Kidney (tissue), 14 donors: Measurements from ENCODE around the gene NEK9. TPM values are rescaled to one million over a fixed set of nuclear protein-coding genes. Genes with fewer than 3 reads are reported as not detected.

Experiments
- DNase-seq, 5 donors: peaks; one replicate each; pipeline ENCODE4 v3.0.0-alpha.2; 2013 to 2020
- FAIRE-seq: peaks from 2 replicates; lab custom pipeline; 2012; peaks lifted over from hg19 to GRCh38; lab: Jason Lieb, UNC
- H3K27ac ChIP-seq, 2 donors: one replicate each; pipeline ENCODE4 v1.7.0; 2013; ENCODE audit warnings: low read depth in 2 of 2, low read length in 2 of 2, inconsistent platforms in 1 of 2
- H3K27me3 ChIP-seq: one replicate; pipeline ENCODE4 v1.7.1; 2013; ENCODE audit warnings: low read length, inconsistent platforms; ENCODE audit not compliant: control insufficient read depth, insufficient read depth
- H3K36me3 ChIP-seq, 3 donors: one replicate each; pipeline versions ENCODE4 v1.7.0 to v1.7.1; 2013; ENCODE audit warnings: low read length in 3 of 3, control low read depth in 1 of 3, inconsistent platforms in 1 of 3; ENCODE audit not compliant: insufficient read depth in 3 of 3, control insufficient read depth in 2 of 3
- H3K4me1 ChIP-seq, 3 donors: one replicate each; pipeline versions ENCODE4 v1.7.0 to v1.7.1; 2013; ENCODE audit warnings: low read length in 3 of 3, inconsistent platforms in 1 of 3, low read depth in 1 of 3; ENCODE audit not compliant: control insufficient read depth in 2 of 3, insufficient read depth in 2 of 3
- H3K4me3 ChIP-seq, 3 donors: one replicate each; pipeline versions ENCODE4 v1.7.0 to v1.8.1; 2013; ENCODE audit warnings: low read length in 3 of 3, control low read depth in 1 of 3, inconsistent platforms in 1 of 3
- H3K9ac ChIP-seq, 3 donors: one replicate each; pipeline versions ENCODE4 v1.7.0 to v1.7.1; 2013; ENCODE audit warnings: low read length in 3 of 3, control low read depth in 1 of 3, inconsistent platforms in 1 of 3
- H3K9me3 ChIP-seq, 3 donors: one replicate each; pipeline versions ENCODE4 v1.7.0 to v1.7.1; 2013; ENCODE audit warnings: low read length in 3 of 3, control low read depth in 1 of 3, inconsistent platforms in 1 of 3; ENCODE audit not compliant: control insufficient read depth in 2 of 3, insufficient read depth in 1 of 3
- CTCF ChIP-seq: IDR thresholded peaks from 3 replicates; pipeline ENCODE4 v1.5.1; 2012; ENCODE audit warnings: mild to moderate bottlenecking, moderate library complexity, borderline replicate concordance; ENCODE audit not compliant: insufficient read depth; ENCODE audit errors: extremely low read depth
- intact Hi-C: fragments of 100-400 bp; cut with DNase I; formaldehyde crosslinking; loops from one replicate; pipeline ENCODE4 v1.11.1; 2022
- polyA plus RNA-seq: library from polyadenylated mRNA; stranded (reverse); fragments of 350-450 nt; fragmentation: Illumina TruSeq; extraction: RNeasy Lipid Tissue Mini Kit (QIAGEN cat#74804); gene quantifications from one replicate; pipeline ENCODE4 v1.2.3, GENCODE V29; 2014; ENCODE audit warnings: low read depth, low replicate concordance; ENCODE audit not compliant: insufficient read depth
- total RNA-seq: library from RNA; stranded (reverse); fragmentation: NEBNext Ultra II Directional; extraction: Animal tissue kit (Norgen Biotek cat#: 25700); gene quantifications from one replicate; pipeline ENCODE4 v1.2.1, GENCODE V29; 2021
- donor health status: control.
- donor health status: control.
- donor health status: control.
- donor health status: control.
- donor health status: control.
- donor health status: DM: yes; HTN: yes; CAD: no.
- donor health status: Normal renal cell carcinoma (clear cell type).

Gene NEK9
- total and polyA plus RNA-seq, 2 donors from 2014 or later, result 25.4 to 81.5 TPM

GRCh38 chr14:75092698-75093097 lies 34.1 kb downstream of the NEK9 start:
- FAIRE-seq (no peak), DNase-seq (no peak)
- Histone ChIP-seq H3K27ac (no peak overlapping the region), H3K36me3 (peaks cover 12 to 50% (median 36%) of the 10 kb centered on the region in 3 donors), H3K4me1 (no peaks in the 10 kb centered on the region), H3K27me3 (no peaks in the 10 kb centered on the region), H3K4me3 (no peak overlapping the region), H3K9me3 (no peaks in the 10 kb centered on the region), H3K9ac (no peak overlapping the region)
- intact Hi-C loops, result no loop called here
- no peak for TF ChIP-seq CTCF

DNA sequence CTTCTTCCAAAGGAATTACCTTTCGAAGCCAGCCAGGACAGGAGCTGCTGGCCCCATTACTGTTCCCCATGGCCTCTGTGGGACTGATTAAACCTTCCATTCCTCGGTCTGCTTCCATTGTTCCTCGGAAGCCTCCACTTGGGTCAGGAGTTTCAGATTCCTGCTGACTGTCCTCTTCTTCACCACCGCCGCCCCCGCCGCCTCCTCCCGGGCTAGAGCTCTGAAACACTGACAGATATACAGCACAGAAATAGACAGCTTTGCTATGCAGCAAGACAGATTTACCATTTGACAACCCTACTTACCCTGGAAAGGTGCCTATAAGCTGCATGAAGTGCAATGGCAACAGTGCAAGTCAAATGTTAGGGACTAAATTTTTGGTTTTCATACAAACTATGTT lies 35.6 kb downstream of the NEK9 start:
- Histone ChIP-seq H3K27ac (no peak overlapping the region), H3K4me1 (no peaks in the 10 kb centered on the region), H3K36me3 (peaks cover 17 to 45% (median 42%) of the 10 kb centered on the region in 3 donors), H3K9me3 (no peaks in the 10 kb centered on the region), H3K9ac (no peak overlapping the region), H3K27me3 (no peaks in the 10 kb centered on the region), H3K4me3 (no peak overlapping the region)
- DNase-seq (no peak), FAIRE-seq (no peak)
- no peak for TF ChIP-seq CTCF
- intact Hi-C loops, result no loop called here

DNA sequence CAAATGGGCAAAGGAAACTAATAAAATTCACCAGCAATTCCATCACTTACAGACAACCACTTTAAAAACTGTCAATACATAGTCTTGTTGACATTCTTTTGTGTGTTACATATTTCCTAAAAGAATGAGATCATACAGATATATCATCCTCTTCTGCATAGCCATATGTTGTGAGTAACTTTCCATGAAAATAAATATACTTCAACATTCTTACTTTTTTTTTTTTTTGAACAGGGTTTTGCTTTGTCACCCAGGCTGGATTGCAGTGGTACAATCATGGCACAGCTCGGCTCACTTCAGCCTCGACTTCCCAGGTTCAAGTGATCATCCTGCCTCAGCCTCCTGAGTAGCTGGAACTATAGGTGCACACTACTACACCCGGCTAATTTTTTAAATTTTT lies 36.5 kb downstream of the NEK9 start:
- FAIRE-seq (no peak), DNase-seq (no peak)
- H3K4me1 ChIP-seq, result no peaks in the 10 kb centered on the region
- H3K9me3 ChIP-seq, result no peaks in the 10 kb centered on the region
- no peak overlapping the region for H3K9ac ChIP-seq
- H3K36me3 ChIP-seq, result peaks cover 17 to 42% (median 38%) of the 10 kb centered on the region in 3 donors
- H3K27ac ChIP-seq, result no peak overlapping the region
- TF ChIP-seq CTCF, result no peak
- H3K27me3 ChIP-seq, result no peaks in the 10 kb centered on the region
- H3K4me3 ChIP-seq, result no peak overlapping the region
- intact Hi-C loops, result no loop called here
